GM23248 (cell line): ENCODE measurements around the gene USP40. TPM values are rescaled to one million over a fixed set of nuclear protein-coding genes. Genes with fewer than 3 reads are reported as not detected.

Experiments used
- DNase-seq: peaks from one replicate; pipeline ENCODE4 v3.0.0-alpha.2; 2015
- H2AFZ ChIP-seq: fragments of 200-600 bp; sonication (generic); 2 replicates; pipeline ENCODE4 v1.6.1; 2016; ENCODE audit warnings: antibody characterized with exemption
- H3F3A ChIP-seq: fragments of 200-600 bp; sonication (generic); 2 replicates; pipeline ENCODE4 v1.6.1; 2016; ENCODE audit warnings: mild to moderate bottlenecking, antibody characterized with exemption, mixed run types; ENCODE audit not compliant: insufficient read depth
- H3K27ac ChIP-seq: fragments of 200-600 bp; sonication (generic); 2 replicates; pipeline ENCODE4 v1.5.1; 2016; ENCODE audit warnings: mild to moderate bottlenecking
- H3K27me3 ChIP-seq: fragments of 200-600 bp; sonication (generic); replicated peaks from 2 replicates; pipeline ENCODE4 v1.6.1; 2016; ENCODE audit warnings: mild to moderate bottlenecking; ENCODE audit not compliant: insufficient read depth
- H3K36me3 ChIP-seq: fragments of 200-600 bp; sonication (generic); 2 replicates; pipeline ENCODE4 v1.6.1; 2016; ENCODE audit warnings: low read depth, mild to moderate bottlenecking
- H3K4me1 ChIP-seq: fragments of 200-600 bp; sonication (generic); 2 replicates; pipeline ENCODE4 v1.6.1; 2016; ENCODE audit warnings: mild to moderate bottlenecking; ENCODE audit not compliant: insufficient read depth
- H3K4me2 ChIP-seq: fragments of 200-600 bp; sonication (generic); one replicate; pipeline ENCODE4 v1.6.1; 2016; ENCODE audit warnings: mild to moderate bottlenecking; ENCODE audit not compliant: unreplicated experiment
- H3K4me3 ChIP-seq: fragments of 200-600 bp; sonication (generic); 2 replicates; pipeline ENCODE4 v1.5.1; 2016; ENCODE audit warnings: mild to moderate bottlenecking
- H3K79me2 ChIP-seq: fragments of 200-600 bp; sonication (generic); 2 replicates; pipeline ENCODE4 v1.6.1; 2016; ENCODE audit warnings: mild to moderate bottlenecking; ENCODE audit not compliant: insufficient read depth
- H3K9ac ChIP-seq: fragments of 200-600 bp; sonication (generic); 2 replicates; pipeline ENCODE4 v1.6.1; 2016; ENCODE audit warnings: mild to moderate bottlenecking
- H3K9me2 ChIP-seq: fragments of 200-600 bp; sonication (generic); 2 replicates; pipeline ENCODE4 v1.6.1; 2016; ENCODE audit warnings: mixed run types, mild to moderate bottlenecking, moderate library complexity; ENCODE audit not compliant: insufficient read depth
- H3K9me3 ChIP-seq: fragments of 200-600 bp; sonication (generic); one replicate; pipeline ENCODE4 v1.6.1; 2017; ENCODE audit warnings: low read depth
- H4K20me1 ChIP-seq: fragments of 200-600 bp; sonication (generic); 2 replicates; pipeline ENCODE4 v1.6.0; 2016; ENCODE audit not compliant: insufficient read depth
- EZH2 ChIP-seq: fragments of 200-600 bp; sonication (generic); IDR thresholded peaks from 2 replicates; pipeline ENCODE4 v1.6.1; 2018; ENCODE audit warnings: antibody characterized with exemption, mild to moderate bottlenecking; ENCODE audit not compliant: insufficient read depth, poor library complexity, severe bottlenecking
- EZH2phosphoT487 ChIP-seq: fragments of 200-600 bp; sonication (generic); IDR thresholded peaks from 2 replicates; pipeline ENCODE4 v1.6.1; 2018; ENCODE audit warnings: antibody characterized with exemption, moderate library complexity, mild to moderate bottlenecking, low read depth; ENCODE audit not compliant: insufficient read depth
- WGBS, 2 experiments: methylation state at CpG; one replicate each; pipeline ENCODE4 v1.1.6; 2015 to 2017; ENCODE audit warnings: low lambda C conversion rate in 2 of 2, low coverage in 1 of 2; ENCODE audit errors: missing lambda C conversion rate in 2 of 2; 5-methylcytosine and 5-hydroxymethylcytosine counted together
- in situ Hi-C: fragments of 300-500 bp; cut with MboI; formaldehyde crosslinking; loops from 2 replicates; pipeline ENCODE4 v1.15.0; 2020
- polyA plus RNA-seq: library from polyadenylated mRNA; unstranded; fragments of >200 nt; fragmentation: Nextera tagmentation; extraction: Ambion mirVana; gene quantifications from 2 replicates; pipeline ENCODE4 v1.2.1, GENCODE V29; 2016
- total RNA-seq: library from RNA; depleted of rRNA; stranded (reverse); fragments of >200 nt; shearing (Covaris generic); gene quantifications from 2 replicates; pipeline ENCODE4 v1.2.3, GENCODE V29; 2014

Gene USP40
- total and polyA plus RNA-seq, 2 experiments from 2014 or later = 25.1 to 31.0 TPM

DNA sequence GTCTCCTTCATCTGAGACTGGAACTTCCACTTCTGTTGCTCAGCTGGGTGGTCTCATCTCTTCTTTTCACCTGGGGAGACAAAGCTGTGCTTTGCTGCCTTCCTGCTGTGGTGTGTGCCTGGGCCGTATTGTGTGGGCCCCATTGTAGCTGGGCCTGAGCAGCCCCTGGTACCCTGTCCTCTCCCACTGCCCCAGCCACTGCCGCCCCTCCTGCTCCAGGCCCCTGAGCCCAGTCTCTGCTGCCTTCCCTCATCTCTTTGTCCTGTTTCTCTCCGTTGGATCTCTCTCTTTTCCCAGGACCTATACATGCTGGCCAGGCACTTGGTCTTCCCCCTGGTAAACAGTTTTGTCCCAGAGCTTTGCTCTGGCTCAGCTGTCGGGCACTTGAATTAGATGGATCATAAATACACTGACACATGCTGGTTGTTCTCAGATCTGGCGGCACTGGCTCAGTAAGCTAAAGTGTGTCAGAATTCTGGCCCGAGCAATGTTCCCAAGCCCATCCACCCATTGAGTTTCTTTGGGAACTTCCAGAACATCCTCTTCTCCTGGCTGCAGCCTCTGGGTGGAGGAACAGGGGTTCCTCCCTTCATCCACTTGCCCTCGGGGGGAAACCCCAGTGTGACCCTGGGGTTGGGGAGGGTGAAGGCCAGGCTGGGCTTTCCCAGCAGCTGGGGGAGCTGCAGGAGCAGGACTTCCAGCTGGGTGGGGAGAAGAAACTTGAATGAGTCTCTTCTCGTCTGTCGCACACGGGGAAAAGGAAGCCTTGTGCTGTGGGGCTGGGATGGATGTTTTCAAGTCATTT lies 113.3 kb downstream of the USP40 start:
- no peak overlapping the region for H3K4me3 ChIP-seq
- no peak for DNase-seq

DNA sequence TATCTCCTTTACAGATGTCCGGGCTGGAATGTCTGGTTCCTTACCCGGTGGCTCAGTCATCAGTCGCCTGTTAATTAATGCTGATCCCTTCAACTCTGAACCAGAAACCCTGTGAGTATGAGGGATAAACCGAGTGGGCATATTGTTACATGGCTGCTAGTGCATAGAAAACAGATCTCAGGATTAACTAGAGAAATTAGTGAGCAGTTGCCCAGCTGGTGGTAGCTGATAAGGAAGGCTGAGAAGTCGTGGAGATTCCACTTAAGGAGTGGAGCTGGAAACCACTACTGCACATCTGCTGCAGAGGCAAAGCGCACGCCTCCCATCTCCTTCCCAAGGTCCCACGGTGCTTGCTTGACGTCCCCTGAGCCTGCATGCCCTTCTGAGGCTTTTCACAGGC lies 114.6 kb downstream of the USP40 start:
- Histone ChIP-seq H3K4me3 (no peak overlapping the region), H3K27me3 (no peaks in the 10 kb centered on the region), H3K9me2 (no peaks in the 10 kb centered on the region), H3F3A (no peaks in the 10 kb centered on the region), H3K9me3 (no peaks in the 10 kb centered on the region), H3K4me2 (no peak overlapping the region), H3K9ac (no peak overlapping the region), H4K20me1 (no peaks in the 10 kb centered on the region), H3K27ac (no peak overlapping the region), H3K36me3 (no peaks in the 10 kb centered on the region), H2AFZ (no peak overlapping the region), H3K4me1 (no peaks in the 10 kb centered on the region), H3K79me2 (no peaks in the 10 kb centered on the region)
- WGBS, 2 experiments = 95 to 96% methylated on average over 9 of the region's 9 CpGs
- no peak for DNase-seq
- no peak for TF ChIP-seq EZH2phosphoT487
- no peak for TF ChIP-seq EZH2
- in situ Hi-C loops = loop anchor here (10.0 kb wide), 1 partner anchor 263 kb away; the partner anchor contains the start of genes UGT1A4 and UGT1A5

More for the DNA sequence above, 113.3 kb downstream of the USP40 start:
- H3K27me3 ChIP-seq = no peaks in the 10 kb centered on the region
- in situ Hi-C loops = loop anchor here (10.0 kb wide), 1 partner anchor 261 kb away; the partner anchor contains the start of genes UGT1A4 and UGT1A5
- no peaks in the 10 kb centered on the region for H3F3A ChIP-seq
- H3K36me3 ChIP-seq = no peaks in the 10 kb centered on the region
- no peak overlapping the region for H3K9ac ChIP-seq
- no peaks in the 10 kb centered on the region for H3K4me1 ChIP-seq
- no peak overlapping the region for H3K27ac ChIP-seq
- H2AFZ ChIP-seq = no peak overlapping the region
- H3K79me2 ChIP-seq = no peaks in the 10 kb centered on the region
- H3K9me3 ChIP-seq = no peaks in the 10 kb centered on the region
- no peak overlapping the region for H3K4me2 ChIP-seq
- TF ChIP-seq EZH2 (no peak), EZH2phosphoT487 (no peak)
- WGBS, 2 experiments = 81 to 82% methylated on average over 10 of the region's 10 CpGs
- H4K20me1 ChIP-seq = no peaks in the 10 kb centered on the region
- H3K9me2 ChIP-seq = no peaks in the 10 kb centered on the region

DNA sequence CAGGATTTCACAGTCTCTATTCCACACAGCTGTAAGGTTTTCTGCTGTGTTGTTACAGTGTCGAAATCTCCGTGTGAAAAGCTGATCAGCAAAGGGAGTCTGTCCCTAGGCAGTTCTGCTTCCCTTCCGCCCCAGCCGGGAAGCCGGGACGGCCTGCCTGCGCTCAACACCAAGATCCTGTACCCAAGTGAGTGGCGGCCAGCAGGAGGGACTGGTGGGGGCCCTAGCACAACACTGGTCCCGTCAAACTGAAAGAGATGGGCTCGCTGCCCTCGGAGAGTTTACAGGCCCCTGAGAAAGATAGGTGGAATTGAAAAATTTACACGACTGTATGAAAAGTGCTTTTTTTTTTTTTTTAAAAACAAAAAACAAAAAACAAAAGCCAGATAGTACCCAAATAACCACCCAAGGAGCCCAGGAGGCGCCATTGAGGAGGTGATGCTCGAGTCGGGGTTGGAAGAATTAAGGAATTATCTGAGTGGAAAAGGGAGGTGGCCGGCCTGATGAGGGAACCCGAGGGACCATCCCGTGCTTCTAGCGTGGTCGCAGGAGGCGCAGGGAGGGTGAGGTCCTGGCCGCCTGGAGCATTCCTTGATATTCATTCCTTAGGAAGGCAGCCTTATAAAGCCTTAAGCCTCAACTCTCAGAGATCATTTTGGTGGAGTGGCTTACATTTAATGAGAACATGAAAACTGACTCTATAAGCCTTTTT lies 115.6 kb downstream of the USP40 start:
- no peaks in the 10 kb centered on the region for H3K36me3 ChIP-seq
- H3K79me2 ChIP-seq = no peaks in the 10 kb centered on the region
- in situ Hi-C loops = loop anchor here (10.0 kb wide), 1 partner anchor 264 kb away; the partner anchor contains the start of genes UGT1A4 and UGT1A5
- no peak overlapping the region for H2AFZ ChIP-seq
- no peaks in the 10 kb centered on the region for H3K9me3 ChIP-seq
- H4K20me1 ChIP-seq = no peaks in the 10 kb centered on the region
- no peaks in the 10 kb centered on the region for H3K9me2 ChIP-seq
- H3K4me1 ChIP-seq = no peaks in the 10 kb centered on the region
- H3K4me2 ChIP-seq = no peak overlapping the region
- no peak for DNase-seq
- H3K27me3 ChIP-seq = no peaks in the 10 kb centered on the region
- H3K4me3 ChIP-seq = no peak overlapping the region
- no peak overlapping the region for H3K9ac ChIP-seq
- no peak overlapping the region for H3K27ac ChIP-seq
- no peaks in the 10 kb centered on the region for H3F3A ChIP-seq
- WGBS, 2 experiments = 94 to 95% methylated on average over 22 of the region's 22 CpGs
- TF ChIP-seq EZH2 (no peak), EZH2phosphoT487 (no peak)

DNA sequence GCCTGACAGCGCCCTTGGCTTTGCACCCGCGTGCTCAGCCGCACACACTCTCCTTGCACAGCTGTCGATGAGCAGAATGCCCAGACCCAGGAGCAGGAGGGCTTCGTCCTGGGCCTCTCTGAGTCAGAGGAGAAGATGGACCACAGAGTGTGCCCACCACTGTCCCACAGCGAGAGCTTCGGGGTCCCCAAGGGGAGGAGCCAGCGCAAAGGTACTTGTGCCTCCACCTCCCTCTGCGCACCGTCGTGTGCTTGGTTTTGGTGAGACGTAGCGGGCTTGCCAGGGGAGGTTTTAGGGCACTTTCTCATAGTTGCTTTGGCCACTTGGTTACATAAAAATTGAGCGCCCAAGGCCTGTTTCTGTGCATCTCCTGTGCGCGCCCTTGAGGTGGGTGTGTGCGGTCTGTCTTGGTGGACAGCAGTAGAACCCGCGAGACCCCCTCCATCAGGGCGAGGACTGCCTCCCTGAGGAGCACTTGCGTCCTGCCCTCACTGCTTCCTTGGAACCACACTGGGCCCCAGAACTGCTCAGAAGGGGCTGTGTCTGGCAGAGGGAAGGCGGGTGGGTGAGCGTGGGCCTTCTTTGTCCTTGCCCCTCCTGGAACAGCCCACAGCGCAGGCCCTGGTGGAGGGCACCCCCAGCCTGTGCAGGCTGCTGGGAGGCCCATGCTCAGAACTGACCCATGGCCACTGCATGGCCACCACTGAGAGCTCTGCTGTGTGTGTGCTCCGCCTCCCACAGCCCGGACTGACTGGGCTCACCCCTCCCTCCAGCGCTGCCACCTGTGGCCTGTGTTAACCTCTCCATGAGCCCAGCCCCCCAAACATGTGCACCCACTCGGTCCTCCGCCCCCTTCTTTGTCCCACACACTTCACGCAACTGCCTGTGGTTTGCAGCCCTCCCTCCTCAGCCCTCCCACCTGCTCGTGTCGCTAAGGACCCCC lies 116.4 kb downstream of the USP40 start:
- Histone ChIP-seq H3K9ac (no peak overlapping the region), H3K9me3 (no peaks in the 10 kb centered on the region), H3K27me3 (no peaks in the 10 kb centered on the region), H3K4me3 (no peak overlapping the region), H3F3A (no peaks in the 10 kb centered on the region), H3K4me2 (no peak overlapping the region), H3K4me1 (no peaks in the 10 kb centered on the region), H3K79me2 (no peaks in the 10 kb centered on the region), H3K36me3 (no peaks in the 10 kb centered on the region), H2AFZ (no peak overlapping the region), H3K9me2 (no peaks in the 10 kb centered on the region), H3K27ac (no peak overlapping the region), H4K20me1 (no peaks in the 10 kb centered on the region)
- TF ChIP-seq EZH2 (no peak), EZH2phosphoT487 (no peak)
- in situ Hi-C loops = loop anchor here (10.0 kb wide), 1 partner anchor 265 kb away; the partner anchor contains the start of genes UGT1A4 and UGT1A5
- no peak for DNase-seq
- WGBS, 2 experiments = 93 to 94% methylated on average over 32 to 33 of the region's 33 CpGs
